Dendritic cell treated with granulocyte-macrophage colony-stimulating factor and Interleukin-4, amounts not matched to agents 40 ng/mL and 50 ng/mL, for 4 days (primary cell): ENCODE data around the gene KCNJ5.
"Not testable (repeated sequence)": the region's sequence is repeated elsewhere in the genome, so short reads cannot be mapped to it uniquely, and the experiment has no call there.

Experiments used
- H3K27ac Mint-ChIP-seq: one replicate; pipeline ENCODE4 v1.8.0; 2022; ENCODE audit warnings: mild to moderate bottlenecking, mixed read lengths
- H3K27me3 Mint-ChIP-seq: one replicate; pipeline ENCODE4 v1.8.0; 2022; ENCODE audit warnings: mild to moderate bottlenecking, mixed read lengths
- H3K36me3 Mint-ChIP-seq: one replicate; pipeline ENCODE4 v1.8.0; 2022; ENCODE audit warnings: low read depth, mixed read lengths
- H3K4me1 Mint-ChIP-seq: one replicate; pipeline ENCODE4 v1.8.0; 2022; ENCODE audit warnings: low read depth, mixed read lengths
- H3K4me3 Mint-ChIP-seq: one replicate; pipeline ENCODE4 v1.8.0; 2022; ENCODE audit warnings: mild to moderate bottlenecking, moderate library complexity, mixed read lengths
- H3K9me3 Mint-ChIP-seq: one replicate; pipeline ENCODE4 v1.8.0; 2022; ENCODE audit warnings: mixed read lengths
- intact Hi-C: fragments of 100-400 bp; cut with micrococcal nuclease; formaldehyde crosslinking; loops from one replicate; pipeline ENCODE4 v1.15.0; 2022

The KCNJ5 gene

DNA sequence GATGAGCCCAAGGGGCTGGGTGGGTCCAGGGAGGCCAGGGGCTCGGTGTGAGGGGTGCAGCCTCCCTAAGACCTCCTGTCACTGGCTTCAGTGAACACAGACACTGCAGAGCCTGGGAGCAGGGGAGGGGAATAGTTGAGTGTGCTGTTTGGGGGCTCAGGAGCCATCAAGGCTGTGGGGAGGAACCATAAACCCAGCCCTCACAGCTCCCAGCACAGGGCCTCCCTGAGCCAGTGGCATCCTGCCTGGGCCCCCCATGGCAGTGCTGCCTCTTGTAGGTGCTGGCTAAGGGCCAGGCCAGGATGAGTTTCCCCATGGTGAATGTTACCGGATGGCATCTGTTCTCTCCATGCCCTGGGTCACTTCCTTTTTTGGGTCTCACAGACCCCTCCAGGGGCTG lies 25.5 kb downstream of the KCNJ5 start:
- H3K36me3 Mint-ChIP-seq: no peaks in the 10 kb centered on the region
- peaks cover 16% of the 10 kb centered on the region for H3K4me1 Mint-ChIP-seq
- H3K27ac Mint-ChIP-seq: no peak overlapping the region
- H3K27me3 Mint-ChIP-seq: peaks cover 2% of the 10 kb centered on the region
- intact Hi-C loops: no loop called here
- H3K9me3 Mint-ChIP-seq: peaks cover 11% of the 10 kb centered on the region
- no peak overlapping the region for H3K4me3 Mint-ChIP-seq

DNA sequence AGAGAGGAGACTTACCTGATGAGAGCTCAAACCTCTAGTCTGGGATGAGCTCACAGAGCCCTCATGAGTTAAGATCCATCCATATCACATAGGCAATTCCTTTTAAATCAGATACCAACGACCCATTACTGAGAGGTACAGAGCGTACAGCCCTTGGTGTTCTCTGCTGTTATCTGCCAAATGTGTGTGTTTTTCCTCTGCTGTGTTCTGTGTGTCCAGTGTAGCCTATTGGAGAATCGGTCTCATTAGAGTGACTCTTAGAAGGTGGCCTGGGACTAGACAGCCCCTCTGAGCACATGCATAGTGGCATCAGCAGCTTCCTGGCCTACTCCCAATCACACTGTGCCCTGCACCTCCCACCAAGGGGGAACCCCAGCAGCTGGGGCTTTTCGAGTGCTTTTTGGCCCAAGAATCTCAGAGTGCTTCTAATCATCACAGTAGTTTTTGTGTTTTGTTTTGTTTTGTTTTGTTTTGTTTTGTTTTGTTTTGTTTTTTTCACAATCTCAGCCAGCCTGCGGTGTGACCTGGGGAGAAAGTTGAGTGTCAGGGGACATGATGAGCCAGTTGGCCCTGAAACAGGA lies 26.1 kb downstream of the KCNJ5 start:
- peaks cover 2% of the 10 kb centered on the region for H3K27me3 Mint-ChIP-seq
- intact Hi-C loops: no loop called here
- H3K27ac Mint-ChIP-seq: no peak overlapping the region

DNA sequence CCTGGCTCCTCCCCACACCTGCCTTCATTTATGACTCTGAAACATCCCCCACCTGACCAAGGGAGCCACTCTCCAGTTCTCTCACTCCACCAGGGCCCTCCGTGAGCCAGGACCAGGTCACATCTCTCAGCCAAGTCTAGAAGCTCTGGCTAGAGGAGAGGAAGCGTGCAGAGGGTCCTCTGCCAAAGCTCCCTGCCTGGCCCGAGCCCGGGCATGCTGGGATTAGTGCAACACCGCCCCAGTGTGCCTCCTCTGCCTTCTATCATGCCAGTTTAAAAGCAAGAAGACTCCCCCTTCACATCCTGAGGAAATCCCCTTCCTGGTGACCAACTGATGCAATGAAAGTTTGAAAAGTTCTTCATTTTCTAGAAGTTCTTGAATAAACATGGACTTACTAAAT lies 28.1 kb downstream of the KCNJ5 start:
- Mint-ChIP-seq H3K27ac (peak overlapping the region; percentile 62), H3K4me1 (peaks cover 21% of the 10 kb centered on the region), H3K27me3 (peaks cover 2% of the 10 kb centered on the region), H3K36me3 (no peaks in the 10 kb centered on the region), H3K9me3 (peaks cover 11% of the 10 kb centered on the region), H3K4me3 (no peak overlapping the region)
- intact Hi-C loops: no loop called here

More for the DNA sequence above, 26.1 kb downstream of the KCNJ5 start:
- Mint-ChIP-seq H3K4me3 (no peak overlapping the region), H3K9me3 (peaks cover 11% of the 10 kb centered on the region), H3K4me1 (peaks cover 21% of the 10 kb centered on the region), H3K36me3 (no peaks in the 10 kb centered on the region)

DNA sequence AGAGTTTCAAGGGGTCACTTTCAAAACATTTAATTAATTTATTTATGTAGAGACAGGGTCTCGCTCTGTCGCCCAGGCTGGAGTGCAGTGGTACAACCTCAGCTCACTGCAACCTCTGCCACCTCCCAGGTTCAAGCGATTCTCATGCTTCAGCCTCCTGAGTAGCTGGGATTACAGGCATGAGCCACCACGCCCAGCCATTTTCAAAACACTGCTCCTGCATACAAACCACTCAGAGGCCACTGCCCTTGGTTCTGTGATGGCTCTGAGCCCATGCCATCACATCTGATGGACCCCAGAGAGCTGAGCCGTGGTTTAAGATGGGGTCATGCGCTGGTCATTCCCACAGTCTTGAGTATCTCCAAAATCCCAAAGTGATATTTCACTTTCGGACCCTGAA lies 28.5 kb downstream of the KCNJ5 start:
- Mint-ChIP-seq H3K4me1 (peaks cover 21% of the 10 kb centered on the region), H3K9me3 (peaks cover 11% of the 10 kb centered on the region), H3K27ac (peak overlapping the region; percentile 62)
- intact Hi-C loops, H3K4me3 Mint-ChIP-seq, H3K27me3 Mint-ChIP-seq, H3K36me3 Mint-ChIP-seq: not testable (repeated sequence)

DNA sequence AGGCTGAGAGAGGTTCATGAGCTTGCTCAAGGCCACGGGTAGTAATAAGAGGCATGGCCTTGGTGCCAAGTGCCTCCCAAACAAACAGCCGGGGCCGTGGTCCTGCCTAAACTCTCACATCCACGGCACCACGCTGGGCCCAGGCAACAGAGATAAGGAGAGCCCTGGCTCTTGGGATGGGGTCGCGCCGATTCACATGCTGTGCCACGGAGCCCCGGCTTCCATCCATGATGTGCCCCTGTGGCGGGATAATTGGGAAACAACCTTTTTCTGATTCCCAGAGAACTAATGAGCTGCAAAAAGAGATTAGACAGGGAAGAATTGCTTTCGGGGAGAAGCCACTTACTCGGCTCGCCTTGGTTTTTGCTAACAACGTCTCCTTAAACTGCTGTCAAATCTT lies 29.5 kb downstream of the KCNJ5 start:
- Mint-ChIP-seq H3K4me1 (peaks cover 21% of the 10 kb centered on the region), H3K36me3 (no peaks in the 10 kb centered on the region), H3K9me3 (peaks cover 6% of the 10 kb centered on the region), H3K27ac (no peak overlapping the region), H3K4me3 (no peak overlapping the region), H3K27me3 (peaks cover 6% of the 10 kb centered on the region)
- intact Hi-C loops: no loop called here

DNA sequence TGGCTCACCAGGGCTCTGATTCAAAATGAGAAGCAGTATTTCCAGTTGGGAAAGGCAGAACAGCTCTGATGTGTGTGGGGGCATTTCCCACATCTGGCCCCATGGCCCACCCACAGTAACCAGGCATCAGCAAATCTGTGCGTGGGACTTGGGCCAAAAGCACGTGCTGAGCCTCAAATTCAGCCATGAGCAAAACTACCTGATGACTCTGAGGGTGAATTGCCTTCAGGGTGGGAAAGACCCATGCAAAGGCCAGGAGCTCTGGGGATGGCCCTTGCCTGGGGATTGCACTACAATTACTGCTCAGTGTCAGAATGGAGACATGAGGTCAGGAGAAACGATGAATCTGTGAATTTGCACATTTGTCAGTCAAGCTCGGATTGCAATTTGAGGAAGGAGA lies 30.6 kb downstream of the KCNJ5 start:
- Mint-ChIP-seq H3K36me3 (no peaks in the 10 kb centered on the region), H3K27me3 (peaks cover 6% of the 10 kb centered on the region), H3K27ac (no peak overlapping the region), H3K4me3 (no peak overlapping the region), H3K4me1 (peaks cover 13% of the 10 kb centered on the region), H3K9me3 (no peaks in the 10 kb centered on the region)
- intact Hi-C loops: no loop called here

DNA sequence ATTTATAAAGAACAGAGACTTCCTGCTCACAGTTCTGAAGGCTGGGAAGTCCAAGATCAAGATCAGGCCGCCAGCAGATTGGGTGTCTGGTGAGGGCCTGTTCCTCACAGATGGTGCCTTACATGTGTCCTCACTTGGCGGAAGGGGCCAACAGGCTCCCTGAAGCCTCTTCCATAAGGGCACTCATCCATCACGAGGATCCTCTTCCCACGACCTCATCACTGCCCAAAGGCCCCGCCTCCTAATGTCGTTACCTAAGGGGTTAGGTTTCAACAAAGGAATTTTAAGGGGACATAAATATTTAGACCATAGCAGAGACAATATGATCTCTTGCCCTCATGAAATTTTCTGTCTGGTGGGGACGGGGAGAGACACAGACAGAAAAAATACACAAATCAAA lies 32.9 kb downstream of the KCNJ5 start:
- H3K9me3 Mint-ChIP-seq: no peaks in the 10 kb centered on the region
- H3K27ac Mint-ChIP-seq: no peak overlapping the region
- H3K4me1 Mint-ChIP-seq: peaks cover 22% of the 10 kb centered on the region
- no peak overlapping the region for H3K4me3 Mint-ChIP-seq
- intact Hi-C loops: no loop called here
- H3K36me3 Mint-ChIP-seq: no peaks in the 10 kb centered on the region
- peaks cover 6% of the 10 kb centered on the region for H3K27me3 Mint-ChIP-seq

DNA sequence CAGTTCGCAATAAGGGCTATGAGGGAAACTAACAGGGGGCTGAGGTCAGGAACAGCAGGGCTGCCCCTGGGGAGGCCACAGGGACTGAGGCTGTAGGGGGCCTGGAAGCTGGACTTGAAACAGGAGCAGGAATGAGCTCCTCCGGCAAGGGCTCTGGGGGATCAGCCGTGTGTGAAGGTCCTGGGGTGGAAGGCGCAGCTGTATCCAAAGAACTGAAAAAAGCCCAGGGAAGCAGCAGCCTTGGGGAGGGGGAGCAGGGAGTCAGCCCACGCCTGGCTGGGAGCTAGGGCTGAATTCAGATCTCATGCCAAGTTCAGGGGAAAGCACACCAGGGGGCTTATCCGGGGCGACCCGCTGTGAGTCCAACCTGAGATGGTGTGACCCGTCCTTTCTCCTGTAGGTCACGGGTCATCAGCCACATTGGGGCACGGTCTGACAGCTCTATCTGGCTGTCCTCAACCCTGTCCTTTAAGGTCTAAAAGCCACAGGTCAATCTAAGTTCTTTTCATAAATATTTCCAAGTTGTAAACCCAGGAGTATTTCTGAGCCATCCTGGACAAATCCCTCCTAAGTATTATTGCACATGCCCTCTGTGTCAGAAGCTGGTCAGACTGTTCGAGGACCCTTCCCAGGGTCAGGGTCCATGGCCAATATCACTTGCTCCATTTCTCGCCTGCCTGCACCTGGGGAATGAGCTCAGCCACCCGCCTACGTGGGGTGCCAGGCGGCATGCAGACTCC lies 33.5 kb downstream of the KCNJ5 start:
- intact Hi-C loops: no loop called here
- peaks cover 9% of the 10 kb centered on the region for H3K27me3 Mint-ChIP-seq
- no peak overlapping the region for H3K4me3 Mint-ChIP-seq
- H3K4me1 Mint-ChIP-seq: peaks cover 19% of the 10 kb centered on the region
- H3K27ac Mint-ChIP-seq: no peak overlapping the region
- no peaks in the 10 kb centered on the region for H3K9me3 Mint-ChIP-seq
- H3K36me3 Mint-ChIP-seq: no peaks in the 10 kb centered on the region

DNA sequence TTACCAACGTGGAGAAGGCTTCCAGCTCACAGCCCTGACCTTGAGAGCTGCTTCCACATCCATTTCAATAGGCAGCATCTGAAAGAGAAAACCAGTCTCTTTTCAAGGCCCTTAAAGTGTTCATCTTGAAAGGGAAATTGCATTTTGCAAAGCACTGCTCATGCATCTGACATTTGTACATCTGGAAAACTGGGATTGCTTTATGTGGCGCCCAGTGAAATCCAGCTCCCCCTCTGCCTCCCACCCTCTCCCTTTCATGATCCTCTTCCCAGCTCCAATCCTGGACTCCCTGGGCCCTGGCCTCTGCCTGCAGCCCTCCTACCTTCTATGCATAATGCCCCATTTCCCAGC lies 34.1 kb downstream of the KCNJ5 start:
- no peak overlapping the region for H3K4me3 Mint-ChIP-seq
- intact Hi-C loops: no loop called here
- no peak overlapping the region for H3K27ac Mint-ChIP-seq
- peaks cover 19% of the 10 kb centered on the region for H3K4me1 Mint-ChIP-seq
- peaks cover 10% of the 10 kb centered on the region for H3K27me3 Mint-ChIP-seq
- no peaks in the 10 kb centered on the region for H3K36me3 Mint-ChIP-seq
- no peaks in the 10 kb centered on the region for H3K9me3 Mint-ChIP-seq

DNA sequence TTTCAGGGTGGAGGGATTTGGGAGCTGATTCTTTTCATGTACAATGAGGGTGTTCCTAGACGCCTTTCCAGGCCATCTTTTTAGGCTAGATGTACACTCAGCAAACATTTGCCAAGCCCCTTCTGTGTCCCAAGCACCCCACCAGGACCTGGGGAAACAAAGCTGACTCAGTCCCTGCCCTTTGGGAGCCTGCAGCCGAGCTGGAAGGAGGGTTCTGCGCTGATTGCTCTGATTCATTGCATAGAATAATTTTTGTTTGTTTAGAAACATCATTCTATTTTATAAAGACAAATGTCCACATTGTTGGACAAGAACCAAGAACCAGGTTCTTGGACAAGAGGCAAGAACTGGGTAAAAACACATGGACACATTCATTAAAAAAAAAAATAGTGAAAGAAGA lies 34.8 kb downstream of the KCNJ5 start:
- intact Hi-C loops: no loop called here
- H3K36me3 Mint-ChIP-seq: no peaks in the 10 kb centered on the region
- H3K4me1 Mint-ChIP-seq: peaks cover 22% of the 10 kb centered on the region
- no peaks in the 10 kb centered on the region for H3K9me3 Mint-ChIP-seq
- H3K27ac Mint-ChIP-seq: no peak overlapping the region
- H3K4me3 Mint-ChIP-seq: no peak overlapping the region
- peaks cover 8% of the 10 kb centered on the region for H3K27me3 Mint-ChIP-seq

DNA sequence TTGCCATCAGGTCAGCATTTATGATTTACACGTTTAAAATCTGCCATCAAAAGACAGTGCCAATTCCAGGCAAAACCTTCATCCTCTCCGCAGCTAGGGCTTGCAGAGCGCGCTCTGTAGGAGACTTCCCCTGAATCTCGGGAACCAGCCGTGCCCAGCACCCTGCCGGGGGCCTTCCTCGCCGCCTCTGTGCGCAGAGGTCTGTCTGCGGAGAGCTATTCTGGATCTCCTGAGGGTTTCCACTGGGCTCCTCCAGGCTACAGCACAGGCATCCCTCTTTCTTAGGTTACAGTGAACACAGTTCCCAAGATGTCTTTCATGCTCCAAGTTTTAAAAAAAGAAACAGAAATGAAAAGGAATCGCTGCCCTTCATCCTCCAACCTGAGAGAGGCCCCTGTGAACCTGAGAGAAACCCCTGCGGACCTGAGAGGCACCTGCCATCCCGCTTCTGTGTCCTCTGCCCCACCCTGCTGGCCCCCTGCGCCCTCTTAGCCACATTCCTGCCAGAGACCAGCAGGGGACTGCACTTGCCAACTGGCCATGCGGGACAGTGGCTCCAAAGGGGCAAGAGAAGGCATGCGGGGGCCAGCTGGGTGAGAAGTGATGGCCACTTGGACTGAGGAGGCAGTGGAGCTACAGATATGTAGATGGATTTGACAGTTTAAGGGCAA lies 35.4 kb downstream of the KCNJ5 start:
- Mint-ChIP-seq H3K4me3 (no peak overlapping the region), H3K27me3 (peaks cover 8% of the 10 kb centered on the region)

DNA sequence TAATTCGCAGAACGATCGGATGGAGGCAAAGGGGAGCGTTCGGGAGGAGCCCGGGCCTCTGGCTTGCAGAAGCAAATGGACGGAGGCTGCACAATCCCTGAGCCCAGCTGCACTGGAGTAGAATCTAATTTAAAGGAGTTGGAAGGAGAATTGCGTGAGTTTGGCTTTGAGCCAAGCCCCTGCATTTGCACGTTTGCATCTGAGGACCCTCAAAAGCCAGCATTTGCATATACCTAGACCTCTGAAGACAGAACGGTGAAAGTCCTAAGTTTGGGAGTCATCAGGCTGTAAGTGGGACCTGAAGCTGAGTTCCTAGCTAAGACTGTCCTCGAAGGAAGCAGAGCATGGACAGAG lies 35.9 kb downstream of the KCNJ5 start:
- H3K27ac Mint-ChIP-seq: no peak overlapping the region
- no peaks in the 10 kb centered on the region for H3K36me3 Mint-ChIP-seq
- intact Hi-C loops: no loop called here
- peaks cover 9% of the 10 kb centered on the region for H3K27me3 Mint-ChIP-seq
- H3K9me3 Mint-ChIP-seq: no peaks in the 10 kb centered on the region
- no peak overlapping the region for H3K4me3 Mint-ChIP-seq
- peaks cover 20% of the 10 kb centered on the region for H3K4me1 Mint-ChIP-seq

More for the DNA sequence above, 35.4 kb downstream of the KCNJ5 start:
- Mint-ChIP-seq H3K4me1 (peaks cover 25% of the 10 kb centered on the region), H3K36me3 (no peaks in the 10 kb centered on the region), H3K9me3 (no peaks in the 10 kb centered on the region), H3K27ac (no peak overlapping the region)
- intact Hi-C loops: no loop called here

DNA sequence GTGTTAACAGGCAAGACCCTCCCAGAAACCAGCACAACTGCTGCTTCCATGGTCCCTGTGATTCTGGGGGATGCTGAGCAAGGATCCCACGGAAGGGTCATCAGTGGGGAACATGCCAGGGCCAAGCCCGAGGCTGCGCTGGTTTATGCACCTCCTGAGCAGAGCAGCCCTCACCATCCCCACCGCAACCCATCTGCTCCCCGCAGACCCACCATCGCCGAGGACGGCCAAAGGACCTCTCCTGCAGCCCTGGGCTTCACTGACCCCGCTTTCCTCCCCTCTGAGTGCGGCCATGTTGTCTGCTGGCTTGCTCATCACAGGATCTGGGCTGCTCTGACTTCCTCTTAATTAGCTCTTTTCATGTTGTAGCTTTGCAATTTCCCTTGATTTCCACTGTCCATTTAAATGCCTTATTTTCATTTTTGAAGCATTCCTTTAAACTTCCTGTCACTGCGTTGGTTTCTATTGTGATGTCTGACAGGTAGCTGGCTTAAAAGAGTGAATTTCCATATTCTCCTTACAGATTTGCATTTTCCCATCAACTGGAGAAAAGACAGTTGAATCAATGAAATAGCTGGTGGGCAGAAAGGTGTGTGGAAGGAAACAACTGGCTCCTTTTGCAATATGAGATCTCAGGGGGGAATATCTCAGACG lies 36.7 kb downstream of the KCNJ5 start:
- Mint-ChIP-seq H3K9me3 (no peaks in the 10 kb centered on the region), H3K27me3 (peaks cover 9% of the 10 kb centered on the region), H3K4me3 (no peak overlapping the region), H3K27ac (no peak overlapping the region), H3K4me1 (peaks cover 20% of the 10 kb centered on the region), H3K36me3 (no peaks in the 10 kb centered on the region)
- intact Hi-C loops: no loop called here

DNA sequence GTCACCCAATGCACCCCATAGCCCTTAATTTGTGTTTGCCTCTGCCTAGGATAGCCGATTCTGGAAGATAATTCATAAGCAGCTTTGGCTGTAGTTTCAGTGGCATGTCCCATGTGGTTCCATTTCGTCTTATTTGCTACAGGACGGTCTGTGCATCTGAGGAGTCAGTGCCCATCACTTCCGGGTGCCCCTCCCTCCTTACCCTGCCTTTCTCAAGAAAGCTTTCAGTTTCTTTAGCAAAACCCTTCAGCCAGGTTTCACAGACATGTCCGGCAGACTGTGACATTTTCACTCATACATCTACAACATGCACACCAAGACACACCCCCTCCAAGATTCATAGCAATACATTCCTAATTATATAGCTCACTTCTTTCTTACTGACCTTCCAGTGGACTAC lies 37.2 kb downstream of the KCNJ5 start:
- Mint-ChIP-seq H3K36me3 (no peaks in the 10 kb centered on the region), H3K4me1 (peaks cover 20% of the 10 kb centered on the region), H3K4me3 (no peak overlapping the region), H3K27me3 (peaks cover 9% of the 10 kb centered on the region), H3K27ac (peak overlapping the region; percentile 48), H3K9me3 (no peaks in the 10 kb centered on the region)
- intact Hi-C loops: no loop called here
